HG02588 (cell line): ENCODE data around the gene OCSTAMP.
A peak's percentile ranks its signal among the peaks of the same experiment; 100 is the strongest.

Experiments
- ATAC-seq: cut with Tn5 transposase; IDR thresholded peaks from one replicate; pipeline ENCODE4 v1.9.1; 2021; ENCODE audit warnings: mild to moderate bottlenecking, moderate library complexity; ENCODE audit not compliant: unreplicated experiment

OCSTAMP gene

GRCh38 chr20:46520976-46521579, 29.4 kb downstream of the OCSTAMP start:
- ATAC-seq, result no peak

GRCh38 chr20:46520540-46520939, 29.9 kb downstream of the OCSTAMP start:
- no peak for ATAC-seq

- no peak for ATAC-seq
Observed at GRCh38 chr20:46519471-46520068, 30.9 kb downstream of the OCSTAMP start.

- ATAC-seq, result peak; percentile 69
Observed at GRCh38 chr20:46512943-46513844, 37.3 kb downstream of the OCSTAMP start, which contains the start of gene ZNF334. TSS of gene ZNF334 (minus strand) at chr20:46513559. CDS start at chr20:46512102, 1,457 bp downstream.

- ATAC-seq, result no peak
Observed at GRCh38 chr20:46509523-46509922, 40.9 kb downstream of the OCSTAMP start.

GRCh38 chr20:46507760-46508407, 42.6 kb downstream of the OCSTAMP start:
- ATAC-seq, result no peak

- ATAC-seq, result no peak
Observed at GRCh38 chr20:46505506-46505905, 44.9 kb downstream of the OCSTAMP start.

GRCh38 chr20:46501961-46502360, 48.5 kb downstream of the OCSTAMP start:
- ATAC-seq, result no peak

GRCh38 chr20:46501337-46501942, 49.0 kb downstream of the OCSTAMP start:
- no peak for ATAC-seq

GRCh38 chr20:46494077-46494476, 56.4 kb downstream of the OCSTAMP start:
- no peak for ATAC-seq

- ATAC-seq, result no peak
Observed at GRCh38 chr20:46491354-46491753, 59.1 kb downstream of the OCSTAMP start.
